A549 (cell line): ENCODE results near the gene SERINC5.

Experiments used
- BCL3 ChIP-seq: fragments of >200 bp; sonication (Bioruptor Twin); formaldehyde crosslinking; IDR thresholded peaks from 3 replicates; pipeline ENCODE4 v1.6.1; 2016
- CBX2 ChIP-seq: fragments of 200-600 bp; sonication (generic); IDR thresholded peaks from 2 replicates; pipeline ENCODE4 v1.6.1; 2016; ENCODE audit warnings: low read depth, mild to moderate bottlenecking, borderline replicate concordance
- CTCF ChIP-seq: fragments of >200 bp; sonication (Bioruptor Twin); formaldehyde crosslinking; IDR thresholded peaks from 3 replicates; pipeline ENCODE4 v1.5.1; 2016
- EP300 ChIP-seq, 2 experiments: fragments of >200 bp; sonication (Bioruptor Twin); formaldehyde crosslinking; IDR thresholded peaks; 2 replicates in 1 of 2; 3 replicates in 1 of 2; pipeline ENCODE4 v1.6.1; 2016 to 2017
- HDAC2 ChIP-seq: fragments of 200-600 bp; sonication (generic); IDR thresholded peaks from 2 replicates; pipeline ENCODE4 v1.6.1; 2016
- HMGXB4 ChIP-seq: fragments of 250-450 bp; sonication (Bioruptor Pico); IDR thresholded peaks from 2 replicates; pipeline ENCODE4 v1.5.0; 2021; ENCODE audit warnings: mild to moderate bottlenecking, moderate library complexity, borderline replicate concordance
- POLR2A ChIP-seq: IDR thresholded peaks from 2 replicates; pipeline ENCODE4 v1.6.1; 2012; ENCODE audit warnings: mild to moderate bottlenecking, low read length
- RAD21 ChIP-seq, 2 experiments: fragments of >200 bp in 1 of 2; sonication (Bioruptor Twin) in 1 of 2; formaldehyde crosslinking in 1 of 2; IDR thresholded peaks in 1 of 2; conservative IDR thresholded peaks in 1 of 2; 2 replicates in 1 of 2; 3 replicates in 1 of 2; pipeline ENCODE4 v1.6.1; 2012 to 2018; ENCODE audit warnings: inconsistent platforms in 1 of 2
- RARB ChIP-seq: fragments of 250-450 bp; sonication (Bioruptor Pico); IDR thresholded peaks from 2 replicates; pipeline ENCODE4 v1.8.0; 2021; ENCODE audit warnings: mild to moderate bottlenecking, moderate library complexity
- RCOR1 ChIP-seq: fragments of 150-350 bp; IDR thresholded peaks from 2 replicates; pipeline ENCODE4 v1.6.1; 2014; ENCODE audit warnings: antibody characterized with exemption, low read length, low read depth
- REST ChIP-seq: fragments of 200-600 bp; sonication (generic); IDR thresholded peaks from 2 replicates; pipeline ENCODE4 v1.6.1; 2016; ENCODE audit warnings: antibody characterized with exemption, mild to moderate bottlenecking, moderate library complexity
- SMC3 ChIP-seq: fragments of >200 bp; sonication (Bioruptor Twin); formaldehyde crosslinking; IDR thresholded peaks from 3 replicates; pipeline ENCODE4 v1.6.1; 2018; ENCODE audit warnings: inconsistent platforms
- USF2 ChIP-seq: fragments of 450-650 bp; IDR thresholded peaks from 2 replicates; pipeline ENCODE4 v1.6.1; 2014; ENCODE audit warnings: antibody characterized with exemption
- ZNF302 ChIP-seq: fragments of 250-450 bp; sonication (Bioruptor Pico); IDR thresholded peaks from 2 replicates; pipeline ENCODE4 v1.9.0; 2021; ENCODE audit warnings: inconsistent platforms, mild to moderate bottlenecking, moderate library complexity

- TF ChIP-seq CTCF, result no peak
- no peak for TF ChIP-seq RAD21 (conservative IDR thresholded peaks at IDR 0.05 in 1 of 2, IDR thresholded peaks at IDR 0.05 in 1 of 2)
- TF ChIP-seq REST, result no peak
- TF ChIP-seq SMC3, result no peak
- no peak for TF ChIP-seq POLR2A
- no peak for TF ChIP-seq BCL3
- TF ChIP-seq HMGXB4 (CRISPR knock-in tag), result no peak
- no peak for TF ChIP-seq ZNF302 (CRISPR knock-in tag)
- no peak for TF ChIP-seq USF2
- TF ChIP-seq RCOR1, result no peak
- TF ChIP-seq EP300 (IDR thresholded peaks at IDR 0.05), result no peak
- TF ChIP-seq RARB (CRISPR knock-in tag), result no peak
- TF ChIP-seq CBX2, result no peak
- no peak for TF ChIP-seq HDAC2
These were observed 80.5 kb downstream of the SERINC5 start for GRCh38 chr5:80175337-80175736.
